Heart left ventricle (tissue), 13 donors: ENCODE data around the gene LRRFIP1.

Experiments
- POLR2A ChIP-seq, 2 donors: fragments of 450-650 bp; IDR thresholded peaks; one replicate each; pipeline ENCODE4 v1.6.1; 2017; ENCODE audit warnings: antibody characterized with exemption in 2 of 2, mild to moderate bottlenecking in 2 of 2, moderate library complexity in 2 of 2
- TF ChIP-seq, protein P1 (sequence below), 12 donors: fragments of 200-600 bp; sonication (generic) in 4 of 12; IDR thresholded peaks; one replicate each; pipeline versions ENCODE4 v1.5.0 to v1.8.0; 2018 to 2022; ENCODE audit warnings: antibody characterized with exemption in 12 of 12, mild to moderate bottlenecking in 5 of 12
- donor health status: ischemic (EF 13 %, LVEDD 7.1; RV severe dilation, severe dysfunction).
- donor health status: DM: no; HTN: yes; CAD: no.
- donor health status: DM: no; HTN: no; CAD: no.
- donor health status: ischemic (EF 25% LVEDD 6.9; RV normal size, moderate dysfunction).
- donor health status: ischemic (EF 25% LVEDD 5.7; RV mildly dilated, moderate dysfunction).
- donor health status: ischemic (EF 35%, LVEDD 5.7; RV mildly dilated, moderate dysfunction).
- donor health status: nonischemic (EF 11% LVEDD 7.7; RV severe dilation, severe dysfunction).
- donor health status: DM: yes; HTN: yes; CAD: no.
- donor health status: PGD.
- donor health status: ischemic (EF 29% LVEDD 5.4; RV normal size, mild dysfunction).
- donor health status: nonischemic (EF 23%, LVEDD 6.1; RV moderate dilation, normal function).

- TF ChIP-seq, protein P1, sequence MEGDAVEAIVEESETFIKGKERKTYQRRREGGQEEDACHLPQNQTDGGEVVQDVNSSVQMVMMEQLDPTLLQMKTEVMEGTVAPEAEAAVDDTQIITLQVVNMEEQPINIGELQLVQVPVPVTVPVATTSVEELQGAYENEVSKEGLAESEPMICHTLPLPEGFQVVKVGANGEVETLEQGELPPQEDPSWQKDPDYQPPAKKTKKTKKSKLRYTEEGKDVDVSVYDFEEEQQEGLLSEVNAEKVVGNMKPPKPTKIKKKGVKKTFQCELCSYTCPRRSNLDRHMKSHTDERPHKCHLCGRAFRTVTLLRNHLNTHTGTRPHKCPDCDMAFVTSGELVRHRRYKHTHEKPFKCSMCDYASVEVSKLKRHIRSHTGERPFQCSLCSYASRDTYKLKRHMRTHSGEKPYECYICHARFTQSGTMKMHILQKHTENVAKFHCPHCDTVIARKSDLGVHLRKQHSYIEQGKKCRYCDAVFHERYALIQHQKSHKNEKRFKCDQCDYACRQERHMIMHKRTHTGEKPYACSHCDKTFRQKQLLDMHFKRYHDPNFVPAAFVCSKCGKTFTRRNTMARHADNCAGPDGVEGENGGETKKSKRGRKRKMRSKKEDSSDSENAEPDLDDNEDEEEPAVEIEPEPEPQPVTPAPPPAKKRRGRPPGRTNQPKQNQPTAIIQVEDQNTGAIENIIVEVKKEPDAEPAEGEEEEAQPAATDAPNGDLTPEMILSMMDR (IDR thresholded peaks at IDR 0.05): no peak
- peak in 1 of 2 donors; percentile 41 for TF ChIP-seq POLR2A (IDR thresholded peaks at IDR 0.05)
These were observed 67.2 kb downstream of the LRRFIP1 start for GRCh38 chr2:237694415-237695194.
